LNCaP clone FGC (cell line): Measurements from ENCODE around the gene GABRD.

ENCODE experiments used
- DNase-seq: peaks from one replicate; pipeline ENCODE4 v3.0.0-alpha.2; 2011; ENCODE audit warnings: low read depth
- H3K4me3 ChIP-seq: 2 replicates; pipeline ENCODE4 v1.5.1; 2011; ENCODE audit warnings: mild to moderate bottlenecking, low read depth, low read length, control low read depth
- CTCF ChIP-seq: IDR thresholded peaks from 2 replicates; pipeline ENCODE4 v1.5.1; 2012; ENCODE audit warnings: mild to moderate bottlenecking; ENCODE audit not compliant: control insufficient read depth, insufficient read depth; ENCODE audit errors: extremely low read depth

The GABRD gene

GRCh38 chr1:2076826-2077225, 57.7 kb downstream of the GABRD start:
- no peak overlapping the region for H3K4me3 ChIP-seq
- no peak for DNase-seq

GRCh38 chr1:2078170-2078569, 59.0 kb downstream of the GABRD start:
- no peak for DNase-seq
- no peak overlapping the region for H3K4me3 ChIP-seq
- no peak for TF ChIP-seq CTCF

More at GRCh38 chr1:2076826-2077225, 57.7 kb downstream of the GABRD start:
- no peak for TF ChIP-seq CTCF

- no peak for TF ChIP-seq CTCF
- no peak overlapping the region for H3K4me3 ChIP-seq
Measured at GRCh38 chr1:2079396-2080085, 60.4 kb downstream of the GABRD start.

GRCh38 chr1:2080140-2080539, 61.0 kb downstream of the GABRD start:
- no peak for DNase-seq
- TF ChIP-seq CTCF: no peak
- no peak overlapping the region for H3K4me3 ChIP-seq

More at GRCh38 chr1:2079396-2080085, 60.4 kb downstream of the GABRD start:
- no peak for DNase-seq
